ENCODE data around the gene HUWE1.

Gene HUWE1

GRCh38 chrX:53677286-53677685 is 9.2 kb downstream of the HUWE1 start:
- FAIRE-seq (no peak), DNase-seq (ENCODE audit: insufficient read length, low spot score) (no peak)
- no peak for TF ChIP-seq POLR2A (IDR thresholded peaks at IDR 0.05; ENCODE audit: low read depth, low read length)

- DNase-seq (ENCODE audit: insufficient read length, low spot score) (no peak), FAIRE-seq (no peak)
- TF ChIP-seq POLR2A (IDR thresholded peaks at IDR 0.05; ENCODE audit: low read depth, low read length) = no peak
Measured at GRCh38 chrX:53674581-53674980, 11.9 kb downstream of the HUWE1 start.

- TF ChIP-seq POLR2A (IDR thresholded peaks at IDR 0.05; ENCODE audit: low read depth, low read length) = no peak
- DNase-seq (ENCODE audit: insufficient read length, low spot score) = no peak
- no peak for FAIRE-seq
Measured at GRCh38 chrX:53669258-53669657, 17.3 kb downstream of the HUWE1 start.

GRCh38 chrX:53666171-53666570 is 20.3 kb downstream of the HUWE1 start:
- DNase-seq (ENCODE audit: insufficient read length, low spot score) = no peak
- TF ChIP-seq POLR2A (IDR thresholded peaks at IDR 0.05; ENCODE audit: low read depth, low read length) = no peak
- FAIRE-seq = no peak

- TF ChIP-seq POLR2A (IDR thresholded peaks at IDR 0.05; ENCODE audit: low read depth, low read length) = no peak
- DNase-seq (ENCODE audit: insufficient read length, low spot score) (no peak), FAIRE-seq (no peak)
Measured at GRCh38 chrX:53660004-53660403, 26.5 kb downstream of the HUWE1 start.

GRCh38 chrX:53659039-53659438 is 27.5 kb downstream of the HUWE1 start:
- no peak for FAIRE-seq
- no peak for DNase-seq (ENCODE audit: insufficient read length, low spot score)
- TF ChIP-seq POLR2A (IDR thresholded peaks at IDR 0.05; ENCODE audit: low read depth, low read length) = no peak

- DNase-seq (ENCODE audit: insufficient read length, low spot score) (no peak), FAIRE-seq (no peak)
- no peak for TF ChIP-seq POLR2A (IDR thresholded peaks at IDR 0.05; ENCODE audit: low read depth, low read length)
Measured at GRCh38 chrX:53656845-53657244, 29.7 kb downstream of the HUWE1 start.

GRCh38 chrX:53654376-53654775 is 32.1 kb downstream of the HUWE1 start:
- no peak for DNase-seq (ENCODE audit: insufficient read length, low spot score)
- no peak for FAIRE-seq
- TF ChIP-seq POLR2A (IDR thresholded peaks at IDR 0.05; ENCODE audit: low read depth, low read length) = no peak

- TF ChIP-seq POLR2A (IDR thresholded peaks at IDR 0.05; ENCODE audit: low read depth, low read length) = no peak
- FAIRE-seq (no peak), DNase-seq (ENCODE audit: insufficient read length, low spot score) (no peak)
Measured at GRCh38 chrX:53644751-53645150, 41.8 kb downstream of the HUWE1 start.

- no peak for DNase-seq (ENCODE audit: insufficient read length, low spot score)
- no peak for FAIRE-seq
- no peak for TF ChIP-seq POLR2A (IDR thresholded peaks at IDR 0.05; ENCODE audit: low read depth, low read length)
Measured at GRCh38 chrX:53642337-53642736, 44.2 kb downstream of the HUWE1 start.

- no peak for DNase-seq (ENCODE audit: insufficient read length, low spot score)
- no peak for TF ChIP-seq POLR2A (IDR thresholded peaks at IDR 0.05; ENCODE audit: low read depth, low read length)
- FAIRE-seq = no peak
Measured at GRCh38 chrX:53639257-53639656, 47.3 kb downstream of the HUWE1 start.

GRCh38 chrX:53637479-53637878 is 49.0 kb downstream of the HUWE1 start:
- DNase-seq (ENCODE audit: insufficient read length, low spot score) = no peak
- no peak for TF ChIP-seq POLR2A (IDR thresholded peaks at IDR 0.05; ENCODE audit: low read depth, low read length)
- no peak for FAIRE-seq

- FAIRE-seq = no peak
- TF ChIP-seq POLR2A (IDR thresholded peaks at IDR 0.05; ENCODE audit: low read depth, low read length) = no peak
Measured at GRCh38 chrX:53631156-53631555, 55.4 kb downstream of the HUWE1 start.

GRCh38 chrX:53630261-53630660 is 56.3 kb downstream of the HUWE1 start:
- no peak for FAIRE-seq

More at GRCh38 chrX:53631156-53631555, 55.4 kb downstream of the HUWE1 start:
- no peak for DNase-seq (ENCODE audit: insufficient read length, low spot score)

GRCh38 chrX:53622431-53622830 is 64.1 kb downstream of the HUWE1 start:
- no peak for FAIRE-seq
- no peak for DNase-seq (ENCODE audit: insufficient read length, low spot score)
- TF ChIP-seq POLR2A (IDR thresholded peaks at IDR 0.05; ENCODE audit: low read depth, low read length) = no peak

More at GRCh38 chrX:53630261-53630660, 56.3 kb downstream of the HUWE1 start:
- TF ChIP-seq POLR2A (IDR thresholded peaks at IDR 0.05; ENCODE audit: low read depth, low read length) = no peak
- no peak for DNase-seq (ENCODE audit: insufficient read length, low spot score)

GRCh38 chrX:53621418-53621986 is 65.0 kb downstream of the HUWE1 start:
- TF ChIP-seq POLR2A (IDR thresholded peaks at IDR 0.05; ENCODE audit: low read depth, low read length) = no peak
- no peak for DNase-seq (ENCODE audit: insufficient read length, low spot score)
- FAIRE-seq = no peak

Data from H54 (cell line).